ENCODE data around the gene MMP20. TPM values are rescaled to one million over a fixed set of nuclear protein-coding genes. Genes with fewer than 3 reads are reported as not detected.

Gene MMP20
- polyA plus RNA-seq, 1 of the 3 experiments (the other 2 are of a cell fraction): not detected

GRCh38 chr11:102572554-102573220 is 52.4 kb downstream of the MMP20 start:
- Histone ChIP-seq H3K9me3 (no peaks in the 10 kb centered on the region), H3K9me2 (no peaks in the 10 kb centered on the region), H3K27me3 (ENCODE audit: insufficient read depth) (no peaks in the 10 kb centered on the region), H3K27ac (ENCODE audit: low read depth in 2 of 2, low read length in 1 of 2) (no peak overlapping the region), H4K20me1 (ENCODE audit: insufficient read depth) (no peaks in the 10 kb centered on the region), H3K4me3 (ENCODE audit: low read depth in 2 of 2, low read length in 1 of 2) (no peak overlapping the region), H3K4me1 (ENCODE audit: control insufficient read depth in 1 of 2, insufficient read depth in 2 of 2, low read depth in 1 of 2, low read length in 1 of 2) (peaks cover 0 to 8% of the 10 kb centered on the region in 2 experiments; a peak in 1 of 4 replicates), H2AFZ (ENCODE audit: low read depth) (no peak overlapping the region), H3K9ac (no peak overlapping the region), H3K79me2 (ENCODE audit: insufficient read depth) (no peaks in the 10 kb centered on the region), H3F3A (replicated peaks; ENCODE audit: insufficient read depth) (no peaks in the 10 kb centered on the region), H3K36me3 (replicated peaks in 1 of 2; ENCODE audit: control insufficient read depth in 1 of 2, insufficient read depth in 2 of 2, low read length in 1 of 2) (no peaks in the 10 kb centered on the region), H3K4me2 (no peak overlapping the region)
- DNase-seq: no peak
- ChIA-PET CTCF (no interaction called here), POLR2A (no interaction called here)
- 71% methylated on average over 2 of the region's 2 CpGs for WGBS (ENCODE audit: low lambda C conversion rate)
- no peak for TF ChIP-seq CTCF (IDR thresholded peaks at IDR 0.05)
- no peak for TF ChIP-seq RXRA (IDR thresholded peaks at IDR 0.05; ENCODE audit: borderline replicate concordance, low read depth)
- no peak for TF ChIP-seq SIN3A (IDR thresholded peaks at IDR 0.05; ENCODE audit: borderline replicate concordance, low read depth, low read length)
- no peak for TF ChIP-seq RFX5 (IDR thresholded peaks at IDR 0.05; ENCODE audit: low read length)
- no peak for TF ChIP-seq TCF12 (IDR thresholded peaks at IDR 0.05)

GRCh38 chr11:102568851-102569250 is 56.3 kb downstream of the MMP20 start:
- peaks cover 6% of the 10 kb centered on the region for H3F3A ChIP-seq (replicated peaks; ENCODE audit: insufficient read depth)
- H3K4me2 ChIP-seq: no peak overlapping the region
- no peak overlapping the region for H3K4me3 ChIP-seq (ENCODE audit: low read depth in 2 of 2, low read length in 1 of 2)
- H3K27me3 ChIP-seq (ENCODE audit: insufficient read depth): no peaks in the 10 kb centered on the region
- H2AFZ ChIP-seq (ENCODE audit: low read depth): no peak overlapping the region
- ChIA-PET CTCF (no interaction called here), POLR2A (no interaction called here)
- WGBS (ENCODE audit: low lambda C conversion rate): 46% methylated on average over 3 of the region's 3 CpGs
- no peaks in the 10 kb centered on the region for H3K9me2 ChIP-seq
- no peak for DNase-seq
- no peaks in the 10 kb centered on the region for H3K79me2 ChIP-seq (ENCODE audit: insufficient read depth)
- peaks cover 0 to 3% of the 10 kb centered on the region in 2 experiments; a peak in 1 of 4 replicates for H3K4me1 ChIP-seq (ENCODE audit: control insufficient read depth in 1 of 2, insufficient read depth in 2 of 2, low read depth in 1 of 2, low read length in 1 of 2)
- H4K20me1 ChIP-seq (ENCODE audit: insufficient read depth): no peaks in the 10 kb centered on the region
- H3K27ac ChIP-seq (ENCODE audit: low read depth in 2 of 2, low read length in 1 of 2): no peak overlapping the region
- 0 out of 2 replicates have a peak, but pooled peaks cover 2% of the 10 kb centered on the region for H3K9me3 ChIP-seq
- H3K9ac ChIP-seq: no peak overlapping the region
- H3K36me3 ChIP-seq (replicated peaks in 1 of 2; ENCODE audit: control insufficient read depth in 1 of 2, insufficient read depth in 2 of 2, low read length in 1 of 2): no peaks in the 10 kb centered on the region
- TF ChIP-seq USF1 (IDR thresholded peaks at IDR 0.05; ENCODE audit: borderline replicate concordance, low read depth) (no peak), NFIC (IDR thresholded peaks at IDR 0.05; ENCODE audit: borderline replicate concordance) (no peak), GABPA (IDR thresholded peaks at IDR 0.05; ENCODE audit: low read depth) (no peak), CHD2 (IDR thresholded peaks at IDR 0.05; ENCODE audit: low read length, partially characterized antibody) (no peak), RCOR1 (IDR thresholded peaks at IDR 0.05; ENCODE audit: low read length) (no peak), TAF1 (IDR thresholded peaks at IDR 0.05; ENCODE audit: borderline replicate concordance, low read depth, low read length) (no peak), REST (IDR thresholded peaks at IDR 0.05; ENCODE audit: low read depth, low read length) (no peak), IRF3 (IDR thresholded peaks at IDR 0.05; ENCODE audit: low read depth, low read length) (no peak), USF2 (IDR thresholded peaks at IDR 0.05; ENCODE audit: borderline replicate concordance, low read depth, low read length) (no peak), ZBTB33 (IDR thresholded peaks at IDR 0.05; ENCODE audit: borderline replicate concordance, low read depth) (no peak), FOXJ3 (CRISPR knock-in tag; IDR thresholded peaks at IDR 0.05) (no peak)

Measured in SK-N-SH (cell line).